OCI-LY7 (cell line): Measurements from ENCODE around the gene ERN1. TPM values are rescaled to one million over a fixed set of nuclear protein-coding genes. Genes with fewer than 3 reads are reported as not detected.
A peak's percentile ranks its signal among the peaks of the same experiment; 100 is the strongest.

Experiments
- BruUV-seq: library from RNA; stranded (reverse); fragments of 400-500 nt; replicated peaks from 2 replicates; lab custom pipeline; 2021; lab: Mats Ljungman, UMichigan
- CTCF ChIA-PET: fragments of 300-600 bp; sonication (Branson Sonifier 250); formaldehyde crosslinking; loops from one replicate; lab custom pipeline; 2022; ENCODE audit warnings: antibody characterized with exemption; ENCODE audit not compliant: unreplicated experiment; lab: Charles Lee
- POLR2A ChIA-PET: fragments of 300-600 bp; sonication (Branson Sonifier 250); formaldehyde crosslinking; loops from one replicate; lab custom pipeline; 2022; ENCODE audit warnings: antibody characterized with exemption; lab: Charles Lee
- DNase-seq: peaks from one replicate; pipeline ENCODE4 v3.0.0-alpha.2; 2015; ENCODE audit warnings: low spot score
- H2AFZ ChIP-seq: fragments of 200-600 bp; sonication (generic), shearing (Covaris generic); 2 replicates; pipeline ENCODE4 v1.6.1; 2014; ENCODE audit warnings: mild to moderate bottlenecking, antibody characterized with exemption, low read length, moderate library complexity
- H3K27ac ChIP-seq: fragments of 200-600 bp; sonication (generic); 2 replicates; pipeline ENCODE4 v1.5.1; 2014; ENCODE audit warnings: mixed run types, low read depth, mild to moderate bottlenecking, moderate library complexity, low read length, inconsistent platforms; ENCODE audit not compliant: poor library complexity, severe bottlenecking
- H3K36me3 ChIP-seq: fragments of 200-600 bp; sonication (generic); 2 replicates; pipeline ENCODE4 v1.6.1; 2014; ENCODE audit warnings: mild to moderate bottlenecking, antibody characterized with exemption, low read length, moderate library complexity, mixed read lengths; ENCODE audit not compliant: insufficient read depth
- H3K4me1 ChIP-seq: fragments of 200-600 bp; sonication (generic); 2 replicates; pipeline ENCODE4 v1.5.1; 2014; ENCODE audit warnings: mild to moderate bottlenecking, low read length; ENCODE audit not compliant: insufficient read depth, poor library complexity, severe bottlenecking
- H3K4me2 ChIP-seq: fragments of 200-600 bp; sonication (generic); 2 replicates; pipeline ENCODE4 v1.6.1; 2014; ENCODE audit warnings: mild to moderate bottlenecking, low read length
- H3K4me3 ChIP-seq: fragments of 200-600 bp; sonication (generic); 2 replicates; pipeline ENCODE4 v1.5.1; 2014; ENCODE audit warnings: mild to moderate bottlenecking, low read depth, low read length; ENCODE audit not compliant: poor library complexity, severe bottlenecking
- H3K79me2 ChIP-seq: fragments of 200-600 bp; sonication (generic); 2 replicates; pipeline ENCODE4 v1.6.1; 2016; ENCODE audit warnings: low read depth, mild to moderate bottlenecking, low read length, moderate library complexity, mixed read lengths; ENCODE audit not compliant: insufficient read depth
- H3K9me2 ChIP-seq: fragments of 200-600 bp; sonication (generic); 2 replicates; pipeline ENCODE4 v1.6.1; 2016; ENCODE audit warnings: mild to moderate bottlenecking, low read length, mixed read lengths; ENCODE audit not compliant: insufficient read depth
- H3K9me3 ChIP-seq: fragments of 200-600 bp; sonication (generic); 2 replicates; pipeline ENCODE4 v1.6.1; 2014; ENCODE audit warnings: mild to moderate bottlenecking, mixed run types, low read length, mixed read lengths
- H4K20me1 ChIP-seq: fragments of 200-600 bp; sonication (generic); 2 replicates; pipeline ENCODE4 v1.6.1; 2014; ENCODE audit warnings: mild to moderate bottlenecking, antibody characterized with exemption, low read length, moderate library complexity, mixed read lengths; ENCODE audit not compliant: insufficient read depth
- EZH2phosphoT487 ChIP-seq: fragments of 200-600 bp; sonication (generic); IDR thresholded peaks from 2 replicates; pipeline ENCODE4 v1.6.1; 2018; ENCODE audit warnings: low read depth, borderline replicate concordance, mild to moderate bottlenecking, mixed run types, antibody characterized with exemption, low read length, moderate library complexity, mixed read lengths
- intact Hi-C: fragments of 100-400 bp; cut with micrococcal nuclease; formaldehyde crosslinking; loops from one replicate; pipeline ENCODE4 v1.10.0; 2022; ENCODE audit not compliant: unreplicated experiment
- total RNA-seq, 2 experiments: library from RNA; depleted of rRNA in 1 of 2; stranded (reverse); fragments of >200 nt in 1 of 2; shearing (Covaris generic) in 1 of 2; gene quantifications; 2 replicates each; pipeline ENCODE4 v1.2.3, GENCODE V29; 2014 to 2022
- TF ChIP-seq, protein P1 (sequence below): fragments of 200-600 bp; sonication (generic); conservative IDR thresholded peaks from 2 replicates; pipeline ENCODE4 v1.5.1; 2014; ENCODE audit warnings: mild to moderate bottlenecking, antibody characterized with exemption, low read length, moderate library complexity, mixed read lengths

The ERN1 gene
- total RNA-seq, 2 experiments from 2014 or later: 22.0 to 70.3 TPM

DNA sequence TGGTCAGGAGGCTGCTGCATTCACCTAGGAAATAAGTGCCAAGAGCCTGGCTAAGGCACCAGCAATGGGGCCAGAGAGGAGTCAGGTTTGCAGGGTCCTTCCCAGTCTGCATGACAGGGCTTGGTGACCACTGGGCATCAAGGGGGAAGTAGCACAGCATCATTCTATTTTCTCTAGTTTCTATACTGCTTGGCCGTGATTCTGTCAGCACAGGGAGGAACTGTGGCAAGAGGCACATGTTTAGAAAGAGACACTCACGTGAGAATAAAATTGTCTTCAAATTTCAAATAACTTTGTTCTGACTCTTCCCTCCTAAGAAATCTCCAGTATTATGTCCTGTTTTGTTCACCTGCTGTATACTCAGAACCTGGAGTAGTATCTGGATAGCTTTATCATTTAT lies 37.8 kb downstream of the ERN1 start:
- CTCF ChIA-PET: no interaction called here
- Histone ChIP-seq H4K20me1 (no peaks in the 10 kb centered on the region), H2AFZ (no peak overlapping the region), H3K9me2 (no peaks in the 10 kb centered on the region), H3K4me2 (no peak overlapping the region), H3K36me3 (peaks cover 37% of the 10 kb centered on the region), H3K4me3 (no peak overlapping the region), H3K4me1 (peaks cover 65% of the 10 kb centered on the region), H3K9me3 (no peaks in the 10 kb centered on the region), H3K79me2 (no peaks in the 10 kb centered on the region), H3K27ac (no peak overlapping the region)
- TF ChIP-seq, protein P1, sequence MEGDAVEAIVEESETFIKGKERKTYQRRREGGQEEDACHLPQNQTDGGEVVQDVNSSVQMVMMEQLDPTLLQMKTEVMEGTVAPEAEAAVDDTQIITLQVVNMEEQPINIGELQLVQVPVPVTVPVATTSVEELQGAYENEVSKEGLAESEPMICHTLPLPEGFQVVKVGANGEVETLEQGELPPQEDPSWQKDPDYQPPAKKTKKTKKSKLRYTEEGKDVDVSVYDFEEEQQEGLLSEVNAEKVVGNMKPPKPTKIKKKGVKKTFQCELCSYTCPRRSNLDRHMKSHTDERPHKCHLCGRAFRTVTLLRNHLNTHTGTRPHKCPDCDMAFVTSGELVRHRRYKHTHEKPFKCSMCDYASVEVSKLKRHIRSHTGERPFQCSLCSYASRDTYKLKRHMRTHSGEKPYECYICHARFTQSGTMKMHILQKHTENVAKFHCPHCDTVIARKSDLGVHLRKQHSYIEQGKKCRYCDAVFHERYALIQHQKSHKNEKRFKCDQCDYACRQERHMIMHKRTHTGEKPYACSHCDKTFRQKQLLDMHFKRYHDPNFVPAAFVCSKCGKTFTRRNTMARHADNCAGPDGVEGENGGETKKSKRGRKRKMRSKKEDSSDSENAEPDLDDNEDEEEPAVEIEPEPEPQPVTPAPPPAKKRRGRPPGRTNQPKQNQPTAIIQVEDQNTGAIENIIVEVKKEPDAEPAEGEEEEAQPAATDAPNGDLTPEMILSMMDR: no peak
- POLR2A ChIA-PET: interaction anchor here (0.7 to 1.8 kb wide), 4 partner anchors 8 to 14 kb away, joined by 3 to 5 read pairs (median 4); no protein-coding TSS in a partner anchor
- intact Hi-C loops: no loop called here
- BruUV-seq: no TSS peak
- DNase-seq: no peak

DNA sequence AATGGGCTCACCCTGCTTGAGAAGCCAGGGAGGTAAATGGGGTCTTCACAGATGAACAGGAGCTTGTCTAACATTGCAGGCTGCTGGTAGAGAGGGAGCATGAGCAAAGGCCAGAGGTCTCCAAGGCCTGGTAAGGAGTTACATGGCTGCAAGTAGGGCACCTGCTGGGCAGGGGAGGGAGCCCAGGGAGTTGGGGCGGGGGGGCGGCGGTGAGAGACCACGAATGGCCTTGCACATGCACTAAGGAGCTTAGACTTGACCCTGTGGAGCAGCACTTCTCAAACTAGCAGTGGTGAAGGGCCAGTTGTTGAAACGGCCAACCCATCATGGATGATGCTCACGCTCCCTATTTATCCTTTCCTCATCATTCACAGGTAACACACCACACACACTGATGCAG lies 38.4 kb downstream of the ERN1 start:
- H3K4me2 ChIP-seq: peak overlapping the region; percentile 40
- intact Hi-C loops: no loop called here
- H2AFZ ChIP-seq: no peak overlapping the region; the same call in 1 of the 2 replicates
- no peaks in the 10 kb centered on the region for H3K79me2 ChIP-seq
- DNase-seq: no peak
- no peaks in the 10 kb centered on the region for H3K9me3 ChIP-seq
- H3K4me1 ChIP-seq: peaks cover 66% of the 10 kb centered on the region
- POLR2A ChIA-PET: interaction anchor here (0.7 kb wide), 1 partner anchor 319 kb away, joined by 11 read pairs; no protein-coding TSS in a partner anchor
- no TSS peak for BruUV-seq
- peaks cover 32% of the 10 kb centered on the region for H3K36me3 ChIP-seq
- CTCF ChIA-PET: no interaction called here
- peak overlapping the region; percentile 25 for H3K27ac ChIP-seq
- H4K20me1 ChIP-seq: no peaks in the 10 kb centered on the region
- H3K9me2 ChIP-seq: no peaks in the 10 kb centered on the region
- H3K4me3 ChIP-seq: peak overlapping the region; percentile 1
- TF ChIP-seq, protein P1: no peak
- TF ChIP-seq EZH2phosphoT487: no peak

DNA sequence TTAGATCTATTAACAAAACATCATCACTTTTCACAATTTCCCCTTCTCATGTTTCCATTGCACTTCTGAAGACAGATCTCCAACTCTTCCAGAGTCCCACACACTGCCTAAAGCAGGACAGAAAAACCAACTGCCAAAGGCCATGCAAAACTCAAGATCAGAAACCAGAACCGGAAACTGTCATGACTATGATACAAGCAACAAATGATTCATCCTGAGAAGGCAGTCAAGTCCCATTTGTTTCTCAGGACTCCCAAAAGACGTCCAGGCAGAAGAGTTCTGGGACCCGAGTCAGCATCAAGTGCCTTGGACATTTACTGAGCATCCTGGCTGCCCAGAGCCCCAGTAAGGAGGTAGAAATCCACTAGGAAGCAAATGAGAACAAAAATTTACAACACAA lies 38.8 kb downstream of the ERN1 start:
- H2AFZ ChIP-seq: no peak overlapping the region; the same call in 1 of the 2 replicates
- H3K9me3 ChIP-seq: no peaks in the 10 kb centered on the region
- H3K36me3 ChIP-seq: peaks cover 28% of the 10 kb centered on the region
- peak overlapping the region; percentile 25 for H3K27ac ChIP-seq
- H3K4me3 ChIP-seq: peak overlapping the region; percentile 1
- no peaks in the 10 kb centered on the region for H3K9me2 ChIP-seq
- POLR2A ChIA-PET: interaction anchor here (0.7 kb wide), 1 partner anchor 319 kb away, joined by 11 read pairs; no protein-coding TSS in a partner anchor
- CTCF ChIA-PET: no interaction called here
- TF ChIP-seq, protein P1: no peak
- no peak for TF ChIP-seq EZH2phosphoT487
- H3K79me2 ChIP-seq: no peaks in the 10 kb centered on the region
- H3K4me2 ChIP-seq: peak overlapping the region; percentile 40
- peak; percentile 35 for DNase-seq
- BruUV-seq: no TSS peak
- H4K20me1 ChIP-seq: no peaks in the 10 kb centered on the region
- H3K4me1 ChIP-seq: peaks cover 66% of the 10 kb centered on the region
- intact Hi-C loops: no loop called here
